ENCODE results near the gene HNRNPA3.

The HNRNPA3 gene

GRCh38 chr2:177268901-177269300, 56.3 kb downstream of the HNRNPA3 start:
- H3K4me3 ChIP-seq (ENCODE audit: low read depth, low read length): no peak overlapping the region
- TF ChIP-seq CTCF (IDR thresholded peaks at IDR 0.05; ENCODE audit: borderline replicate concordance, insufficient read depth, low read depth, low read length): no peak

GRCh38 chr2:177270531-177270930, 57.9 kb downstream of the HNRNPA3 start:
- no peak for TF ChIP-seq CTCF (IDR thresholded peaks at IDR 0.05; ENCODE audit: borderline replicate concordance, insufficient read depth, low read depth, low read length)
- no peak overlapping the region for H3K4me3 ChIP-seq (ENCODE audit: low read depth, low read length)

- TF ChIP-seq CTCF (IDR thresholded peaks at IDR 0.05; ENCODE audit: borderline replicate concordance, insufficient read depth, low read depth, low read length): no peak
- no peak overlapping the region for H3K4me3 ChIP-seq (ENCODE audit: low read depth, low read length)
Measured at GRCh38 chr2:177271981-177272666, 59.5 kb downstream of the HNRNPA3 start.

GRCh38 chr2:177272765-177273164, 60.2 kb downstream of the HNRNPA3 start:
- no peak for TF ChIP-seq CTCF (IDR thresholded peaks at IDR 0.05; ENCODE audit: borderline replicate concordance, insufficient read depth, low read depth, low read length)
- no peak overlapping the region for H3K4me3 ChIP-seq (ENCODE audit: low read depth, low read length)

- no peak for TF ChIP-seq CTCF (IDR thresholded peaks at IDR 0.05; ENCODE audit: borderline replicate concordance, insufficient read depth, low read depth, low read length)
- no peak overlapping the region for H3K4me3 ChIP-seq (ENCODE audit: low read depth, low read length)
Measured at GRCh38 chr2:177273408-177273807, 60.8 kb downstream of the HNRNPA3 start.

All from GM12875 (cell line).